Left cardiac atrium (tissue), 4 donors: ENCODE measurements around the gene MAL. TPM values are rescaled to one million over a fixed set of nuclear protein-coding genes. Genes with fewer than 3 reads are reported as not detected.

ENCODE experiments used
- ATAC-seq, 2 donors: fragments of 200-7000 bp; cut with Tn5 transposase; one replicate each; pipeline ENCODE4 v1.9.1; 2020; ENCODE audit warnings: mild to moderate bottlenecking in 2 of 2, moderate library complexity in 2 of 2
- DNase-seq: peaks from one replicate; pipeline ENCODE4 v3.0.0-alpha.2; 2020
- intact Hi-C, 2 donors: fragments of 100-400 bp; cut with DNase I; formaldehyde crosslinking; loops; one replicate each; pipeline versions ENCODE4 v1.14.1 to v1.15.1; 2022 to 2023
- total RNA-seq, 2 donors: library from RNA; stranded (reverse); fragmentation: NEBNext Ultra II Directional; extraction: Animal tissue kit (Norgen Biotek cat#: 25700); gene quantifications; one replicate each; pipeline ENCODE4 v1.2.1, GENCODE V29; 2021
- donor health status: DM: no; HTN: yes; CAD: no.
- donor health status: DM: no; HTN: yes; CAD: no; lungs with severe emphysema.
- donor health status: DM: yes; HTN: yes; CAD: no.
- donor health status: Dilated cardiomyopathy.

MAL gene
- total RNA-seq, 2 donors from 2014 or later: 5.8 to 7.8 TPM

DNA sequence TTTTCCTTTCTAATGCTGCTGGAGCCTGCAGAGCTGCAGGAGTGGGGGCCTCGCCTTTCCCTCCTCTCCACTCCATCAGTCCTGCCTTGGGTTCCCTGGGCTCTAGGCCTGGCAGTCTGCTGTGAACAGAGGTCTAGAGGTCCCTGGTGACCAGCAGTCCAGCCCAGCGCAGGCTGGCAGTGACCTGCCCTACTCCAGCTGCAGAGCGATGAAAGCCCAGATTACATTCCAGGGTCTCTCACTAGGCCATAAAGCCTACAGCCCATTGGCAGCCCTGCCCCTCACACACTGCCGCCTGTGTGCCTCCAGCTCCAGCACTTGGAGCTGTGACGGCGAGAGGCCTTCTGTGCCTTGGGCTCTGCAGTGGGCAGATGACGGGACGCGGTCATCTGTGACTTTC is 14.8 kb upstream of the MAL start:
- intact Hi-C loops: loop anchor here in 1 of 2 donors (10.0 kb wide), 1 partner anchor 64 kb away; no protein-coding TSS in a partner anchor
- DNase-seq (no peak), ATAC-seq (no peak)

DNA sequence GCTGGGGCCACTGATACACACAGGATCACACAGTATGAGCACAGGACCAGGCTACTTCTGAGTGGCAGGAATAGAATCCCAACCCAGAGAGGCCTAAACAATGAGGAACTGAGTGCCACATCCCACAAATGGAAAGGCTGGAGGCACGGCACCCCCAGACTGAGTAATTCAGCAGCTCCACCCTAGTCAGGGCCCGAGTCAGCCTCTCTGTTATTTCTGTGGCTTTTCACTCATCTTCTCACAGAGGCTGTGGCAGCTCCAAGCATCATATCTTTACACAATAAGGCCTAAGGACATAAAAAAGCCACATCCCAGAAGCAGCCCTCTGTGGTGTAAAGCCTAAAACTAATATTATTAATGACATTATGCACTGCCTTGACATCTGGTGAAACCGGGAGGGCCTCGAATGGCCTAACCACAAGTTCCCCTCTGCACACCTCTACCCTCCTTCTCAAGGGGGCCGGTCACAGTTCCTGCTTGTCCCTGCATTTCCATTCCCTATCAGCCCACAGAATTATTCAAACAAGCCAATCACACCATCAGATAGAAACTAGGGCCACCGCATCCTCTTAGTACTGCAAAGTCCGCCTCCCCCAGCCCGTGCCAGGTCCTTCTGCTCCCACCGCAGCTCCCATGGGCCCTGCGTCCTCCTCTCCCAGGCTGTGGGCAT is 12.5 kb upstream of the MAL start:
- DNase-seq (no peak), ATAC-seq (no peak)
- intact Hi-C loops: loop anchor here in 1 of 2 donors (10.0 kb wide), 1 partner anchor 62 kb away; no protein-coding TSS in a partner anchor

DNA sequence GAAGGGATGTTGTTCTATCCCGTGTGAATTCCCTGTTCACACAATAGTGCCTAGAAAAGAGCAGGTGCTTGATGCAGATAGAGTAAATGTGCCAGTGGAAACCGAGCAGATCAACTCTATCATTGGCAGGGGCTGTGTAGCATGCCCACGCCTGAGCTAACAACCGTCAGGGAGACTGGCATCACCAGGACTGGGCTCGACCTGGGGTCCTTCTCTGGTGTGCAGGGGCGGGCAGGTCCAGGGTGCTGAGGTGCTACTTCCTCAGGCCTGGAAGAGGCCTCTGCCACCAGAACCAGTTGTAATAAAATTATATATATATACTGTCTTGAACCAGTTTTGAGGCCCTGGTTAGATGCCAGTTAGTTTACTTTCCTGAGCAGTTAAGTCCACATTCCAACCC is 11.8 kb upstream of the MAL start:
- ATAC-seq (no peak), DNase-seq (no peak)
- intact Hi-C loops: loop anchor here in 1 of 2 donors (10.0 kb wide), 1 partner anchor 61 kb away; no protein-coding TSS in a partner anchor

DNA sequence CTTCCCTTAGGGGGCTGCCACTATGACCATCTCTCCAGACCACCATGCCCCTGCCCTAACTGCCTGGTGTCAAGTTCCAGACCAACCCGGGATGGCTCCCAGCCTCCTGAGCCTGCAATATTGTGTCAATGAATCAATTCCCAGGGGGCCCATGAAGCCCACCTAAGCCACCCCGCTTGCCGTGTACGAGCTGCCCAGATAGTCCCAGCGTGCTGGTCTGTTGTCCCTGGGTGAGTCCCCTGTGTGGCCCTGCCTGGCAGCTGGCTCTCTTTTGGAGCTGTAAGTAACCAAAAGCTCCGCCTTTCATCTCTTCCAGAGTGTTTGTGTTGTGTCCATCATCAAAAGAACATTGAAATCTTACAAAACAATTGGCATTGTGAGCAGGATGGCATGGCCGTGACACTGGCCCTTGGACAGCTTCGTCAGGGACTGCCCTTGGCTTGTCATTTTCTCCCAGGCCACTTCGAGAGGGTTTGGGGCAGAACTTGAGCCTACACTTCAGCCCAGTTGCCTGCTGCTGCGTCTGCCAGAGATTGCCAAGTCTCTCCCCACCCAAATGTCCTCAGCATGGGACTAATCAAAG is 11.3 kb upstream of the MAL start:
- ATAC-seq: no peak
- DNase-seq: no peak
- intact Hi-C loops: loop anchor here in 1 of 2 donors (10.0 kb wide), 1 partner anchor 61 kb away; no protein-coding TSS in a partner anchor

DNA sequence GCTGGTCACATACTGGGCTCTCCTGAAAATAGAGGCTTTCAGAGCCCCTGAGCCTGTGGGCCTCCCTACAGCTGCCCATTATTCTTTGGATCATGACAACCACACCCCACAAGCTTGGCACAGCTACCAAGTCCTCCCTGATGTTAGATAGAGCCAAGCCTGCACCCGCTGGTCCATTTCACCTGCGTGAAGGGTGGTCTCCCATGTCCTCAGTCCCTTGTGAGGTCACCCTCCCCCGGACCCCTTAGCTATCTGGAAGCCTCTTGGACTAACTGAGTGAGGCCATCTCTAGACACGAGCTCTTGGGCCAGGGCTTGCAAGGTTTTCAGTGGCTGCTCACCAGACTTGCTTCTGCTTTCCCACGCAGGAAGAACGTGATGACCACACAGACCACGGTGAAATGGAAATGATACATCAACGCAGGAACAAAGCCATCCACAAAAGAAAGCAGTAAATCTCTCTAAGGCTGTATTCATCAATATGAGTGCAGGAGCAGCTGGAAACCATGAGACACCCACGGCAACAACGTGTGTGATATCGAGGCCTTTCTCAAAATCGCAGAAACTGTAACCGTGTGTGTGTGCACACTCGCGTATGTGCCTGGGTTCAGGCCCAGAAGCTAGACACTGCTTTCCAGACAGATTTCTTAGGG is 10.1 kb upstream of the MAL start:
- ATAC-seq (no peak), DNase-seq (no peak)
- intact Hi-C loops: loop anchor here in 1 of 2 donors (10.0 kb wide), 1 partner anchor 59 kb away; no protein-coding TSS in a partner anchor

DNA sequence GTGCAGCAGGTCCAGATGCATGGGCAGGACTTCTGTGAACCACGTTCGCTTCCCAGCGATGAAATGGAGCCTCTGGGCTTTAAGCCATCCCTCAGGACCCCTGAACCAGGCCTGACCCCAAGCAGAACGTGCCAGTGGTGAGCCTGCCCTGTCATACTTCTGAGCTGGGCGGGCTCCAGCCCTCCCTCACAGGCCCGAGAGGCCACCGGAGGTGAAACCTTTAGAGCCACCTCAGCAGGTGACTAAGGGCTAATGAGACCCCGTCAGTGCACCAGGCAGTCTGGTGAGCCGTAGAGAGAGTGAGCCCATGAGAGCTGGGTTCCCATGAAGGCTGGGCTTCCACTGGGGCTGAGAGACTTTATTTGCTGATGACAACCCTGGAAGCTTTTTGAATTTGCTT is 8.9 kb upstream of the MAL start:
- intact Hi-C loops: loop anchor here in 1 of 2 donors (10.0 kb wide), 1 partner anchor 58 kb away; no protein-coding TSS in a partner anchor
- ATAC-seq: no peak

DNA sequence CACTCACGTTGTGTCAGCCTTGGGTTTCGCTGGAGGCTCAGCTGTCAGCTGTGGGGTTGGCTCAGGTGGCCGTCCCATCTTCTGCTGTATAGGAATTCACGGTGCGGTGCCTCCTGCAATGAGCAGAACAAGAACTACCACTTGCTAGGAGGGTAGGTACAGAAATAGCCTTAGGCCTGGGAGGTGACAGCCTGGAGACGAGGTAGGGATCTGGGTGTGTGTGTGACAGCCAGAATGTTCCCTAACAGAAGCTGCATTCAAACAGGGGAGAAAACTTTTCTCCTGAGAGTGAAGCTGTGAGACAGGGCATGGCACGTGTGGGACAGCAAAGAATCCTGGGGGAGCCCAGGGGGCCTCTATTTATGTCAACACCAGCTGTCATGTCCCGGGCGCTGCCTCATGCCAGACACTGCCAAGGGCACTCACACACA is 8.4 kb upstream of the MAL start:
- DNase-seq (no peak), ATAC-seq (no peak)
- intact Hi-C loops: loop anchor here in 1 of 2 donors (10.0 kb wide), 1 partner anchor 58 kb away; no protein-coding TSS in a partner anchor

More for the DNA sequence above, 8.9 kb upstream of the MAL start:
- DNase-seq: no peak

DNA sequence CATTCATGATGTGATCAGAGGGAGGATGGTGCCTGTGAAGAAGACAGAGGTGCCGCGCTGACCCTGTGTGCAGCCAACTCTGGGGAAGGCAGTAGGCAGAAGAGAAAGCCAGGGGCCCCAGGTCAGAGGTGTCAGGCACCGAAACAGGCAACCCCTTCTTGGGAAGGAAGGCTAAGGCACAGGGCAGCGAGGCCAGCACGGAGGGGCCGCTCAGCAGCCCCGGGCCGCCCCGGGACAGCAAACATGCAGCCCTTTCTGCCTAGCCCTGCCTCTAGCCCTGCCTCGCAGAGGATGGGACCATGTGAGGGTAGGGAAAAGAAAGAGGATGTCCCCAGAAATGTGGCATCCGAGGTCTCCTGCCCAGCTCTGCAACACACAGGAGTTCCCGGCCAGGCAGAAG is 7.7 kb upstream of the MAL start:
- DNase-seq (no peak), ATAC-seq (no peak)
- intact Hi-C loops: loop anchor here in 1 of 2 donors (10.0 kb wide), 1 partner anchor 57 kb away; no protein-coding TSS in a partner anchor

DNA sequence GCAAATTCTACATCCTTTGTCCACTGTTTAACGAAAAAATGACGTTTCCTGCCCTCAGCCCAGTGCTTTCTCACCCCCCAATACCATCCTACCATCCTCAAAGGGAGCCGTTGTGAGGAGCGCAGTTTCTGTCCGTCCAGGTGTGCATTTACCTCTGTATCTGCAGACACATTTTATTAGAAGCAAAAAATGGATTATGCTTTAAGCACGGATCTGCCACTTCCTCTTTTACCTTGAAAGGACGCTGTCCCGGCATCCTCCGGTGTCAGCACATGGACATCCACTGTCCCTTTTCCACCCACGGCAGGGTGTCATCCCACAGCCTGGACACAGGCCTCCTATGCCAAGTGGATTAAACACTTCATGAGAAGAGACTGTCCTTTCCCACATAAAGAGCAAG is 7.2 kb upstream of the MAL start:
- no peak for DNase-seq
- ATAC-seq: no peak
- intact Hi-C loops: loop anchor here in 1 of 2 donors (10.0 kb wide), 1 partner anchor 56 kb away; no protein-coding TSS in a partner anchor

DNA sequence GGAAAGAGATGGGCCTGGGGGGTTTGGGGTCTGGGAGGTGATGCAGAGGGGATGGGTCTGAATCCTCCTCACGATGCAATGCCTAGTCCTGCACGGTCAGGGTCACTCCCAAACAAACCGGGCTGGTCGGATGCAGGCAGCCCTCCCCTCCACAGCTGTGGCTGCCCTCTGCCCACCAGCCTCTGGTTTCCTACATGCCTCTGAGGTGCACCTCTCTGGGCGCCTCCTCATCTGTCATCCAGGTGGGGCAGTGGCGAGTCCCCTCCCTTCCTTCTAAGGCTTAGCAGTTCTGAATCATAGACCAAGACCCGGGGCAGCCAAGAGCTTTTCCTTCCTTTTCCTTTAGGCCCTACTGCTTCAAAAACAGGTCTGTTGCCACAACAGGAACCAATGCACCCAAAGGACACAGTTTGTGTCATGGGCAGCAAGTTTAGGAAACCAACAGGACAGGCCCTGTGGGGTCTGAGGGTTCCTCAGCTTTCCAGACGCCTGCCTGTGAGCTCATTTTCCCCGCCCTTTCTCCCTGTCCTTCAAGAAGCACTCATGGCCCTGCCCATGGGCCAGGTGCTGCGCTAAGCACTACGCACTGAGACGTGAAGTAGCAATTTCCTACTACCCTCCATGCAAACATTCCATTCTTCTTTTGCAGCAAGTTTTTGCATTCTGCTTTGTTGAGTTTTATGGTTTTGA is 6.5 kb upstream of the MAL start:
- intact Hi-C loops: loop anchor here in 1 of 2 donors (10.0 kb wide), 1 partner anchor 56 kb away; no protein-coding TSS in a partner anchor
- DNase-seq (no peak), ATAC-seq (no peak)

DNA sequence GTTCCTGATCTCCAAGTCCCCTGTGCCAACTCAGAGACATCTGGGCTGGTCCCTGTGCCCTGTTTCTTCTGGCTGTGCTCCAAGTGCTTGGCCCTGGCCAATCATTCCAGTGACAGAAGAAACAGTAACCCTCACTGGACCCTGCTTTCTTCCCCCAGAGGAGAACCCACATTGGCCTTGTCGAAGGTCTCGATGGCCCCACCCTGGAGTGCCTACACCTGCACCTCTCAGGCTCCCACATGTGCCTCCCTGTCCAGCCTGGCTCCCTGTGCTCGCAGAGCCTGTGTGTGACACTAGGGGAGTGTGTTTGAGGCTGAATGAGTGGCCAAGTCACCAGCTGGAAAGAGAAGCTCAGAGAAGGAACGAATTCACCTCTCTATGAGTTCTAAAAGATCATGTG is 5.9 kb upstream of the MAL start:
- DNase-seq: no peak
- no peak for ATAC-seq
- intact Hi-C loops: loop anchor here in 1 of 2 donors (10.0 kb wide), 1 partner anchor 55 kb away; no protein-coding TSS in a partner anchor

DNA sequence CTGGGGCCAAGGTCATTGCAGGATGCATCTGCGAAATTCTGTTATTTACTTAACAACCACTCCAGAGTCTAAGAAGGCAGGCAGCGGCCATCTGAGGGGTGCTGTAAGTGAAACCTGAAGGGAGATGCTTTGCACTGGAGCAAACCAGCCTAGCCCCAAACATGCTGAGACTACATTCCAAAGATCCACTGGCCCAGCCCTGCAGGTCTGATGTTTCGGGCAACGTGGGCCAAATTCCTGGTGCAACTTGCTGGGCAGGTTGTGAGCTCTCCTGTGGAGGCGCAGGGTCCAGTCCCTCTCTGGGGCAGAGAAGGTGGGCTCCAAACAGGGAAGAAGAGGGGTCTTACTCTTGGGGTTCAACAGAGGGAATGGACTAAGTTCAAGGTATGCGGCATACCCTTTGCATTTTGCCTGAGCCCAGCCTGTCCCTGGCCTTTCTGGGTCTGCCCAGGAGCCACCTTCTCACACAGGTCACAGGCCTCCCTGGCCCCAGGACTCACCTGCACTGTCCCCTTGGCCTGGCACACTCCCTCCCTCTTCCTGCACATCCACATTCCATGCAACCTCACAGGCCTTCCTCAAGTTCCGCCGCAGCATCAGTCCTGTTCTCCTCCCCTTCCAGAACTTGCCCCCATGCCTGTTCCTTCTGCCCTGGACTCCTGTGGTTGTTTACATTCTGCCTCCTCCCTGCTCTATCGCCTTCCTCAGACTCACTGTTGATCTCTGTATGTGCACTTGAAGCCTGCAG is 5.1 kb upstream of the MAL start:
- intact Hi-C loops: no loop called here
- ATAC-seq: no peak
- no peak for DNase-seq

DNA sequence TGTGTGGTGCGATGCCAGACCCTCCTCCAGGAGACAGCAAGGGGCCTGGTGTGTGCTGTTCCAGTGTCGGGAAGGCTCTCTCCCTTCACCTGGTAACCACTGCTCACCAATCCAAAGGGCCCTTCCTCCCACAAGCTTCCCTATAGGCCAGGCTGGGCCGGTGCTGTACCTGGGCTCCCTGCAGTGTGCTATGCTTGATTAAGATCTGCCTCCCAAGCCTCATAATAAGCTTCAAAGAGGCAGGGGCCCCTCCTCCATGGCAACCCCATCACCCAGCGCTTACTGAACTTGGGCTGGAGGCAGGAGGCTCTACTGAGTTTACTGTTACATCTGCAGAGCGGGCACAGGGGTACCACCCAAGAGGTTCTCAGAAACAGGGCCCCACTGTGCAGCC is 4.5 kb upstream of the MAL start:
- intact Hi-C loops: no loop called here
- no peak for DNase-seq

DNA sequence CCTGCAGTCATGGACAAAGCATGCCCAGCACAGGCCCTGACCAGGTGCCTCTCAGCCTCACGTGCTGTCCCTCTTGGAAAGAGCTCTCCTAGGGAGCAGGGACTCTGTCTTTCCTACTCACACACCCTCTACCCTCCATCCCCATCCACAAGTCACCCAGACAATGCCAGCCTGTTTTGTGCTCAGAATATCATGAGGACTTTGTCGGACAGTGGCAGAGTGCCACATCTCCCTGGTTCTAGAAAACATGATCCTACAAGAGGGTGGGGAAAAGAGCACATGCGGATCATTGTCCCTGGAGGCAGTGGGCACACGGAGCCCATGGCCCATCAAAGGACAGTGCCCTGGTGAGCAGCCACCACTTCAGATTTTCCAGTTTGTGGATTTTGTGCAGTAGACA is 3.7 kb upstream of the MAL start:
- DNase-seq (no peak), ATAC-seq (no peak)
- intact Hi-C loops: loop anchor here in 1 of 2 donors (2.0 kb wide), 1 partner anchor 93 kb away; no protein-coding TSS in a partner anchor

More for the DNA sequence above, 4.5 kb upstream of the MAL start:
- ATAC-seq: no peak

DNA sequence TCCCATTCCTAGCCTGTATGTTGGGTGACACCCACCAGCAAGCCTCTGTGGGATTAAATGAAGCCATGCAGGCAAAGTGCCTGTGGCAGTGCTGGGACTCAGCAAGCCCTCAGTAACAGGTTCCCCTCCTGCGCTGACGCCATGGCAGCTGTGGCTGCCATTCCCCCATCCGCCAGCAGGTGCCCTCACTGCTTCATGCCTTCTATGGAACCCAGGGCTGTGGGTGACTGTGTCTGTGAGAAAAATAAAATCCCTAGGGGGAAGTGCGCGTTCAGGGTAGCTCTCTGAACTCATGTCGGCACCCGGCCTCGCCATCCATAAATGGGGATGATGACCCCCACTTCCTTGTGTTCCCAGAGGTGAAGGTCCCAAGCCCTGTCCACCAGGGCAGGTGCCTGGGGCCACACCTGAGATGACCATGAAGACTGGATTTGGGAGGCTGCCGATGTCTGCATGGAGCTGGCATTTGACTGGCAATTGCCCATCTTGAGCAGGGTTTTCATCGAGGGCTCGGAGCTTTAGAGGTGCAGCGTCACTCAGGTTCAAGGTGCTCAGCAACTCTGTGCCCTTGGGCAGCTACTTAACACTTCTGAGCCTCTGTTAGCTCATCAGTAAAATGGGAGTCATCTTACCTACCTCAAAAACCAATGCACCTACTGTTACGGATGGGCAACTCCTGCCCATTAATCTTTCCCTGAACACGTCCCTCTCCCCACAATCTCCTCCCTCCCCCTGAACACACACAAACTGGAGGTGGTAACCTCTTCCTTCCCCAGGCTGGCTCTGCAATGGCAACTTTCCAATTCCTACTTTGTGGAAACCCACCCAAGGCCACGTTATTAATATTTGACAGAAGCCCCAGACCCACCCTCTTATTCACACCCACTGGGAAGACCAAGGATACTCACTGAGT is 2.9 kb upstream of the MAL start:
- peak; percentile 57 for DNase-seq
- intact Hi-C loops: loop anchor here in 1 of 2 donors (2.0 kb wide), 1 partner anchor 92 kb away; no protein-coding TSS in a partner anchor
- peak; percentile 66 to 68 for ATAC-seq

DNA sequence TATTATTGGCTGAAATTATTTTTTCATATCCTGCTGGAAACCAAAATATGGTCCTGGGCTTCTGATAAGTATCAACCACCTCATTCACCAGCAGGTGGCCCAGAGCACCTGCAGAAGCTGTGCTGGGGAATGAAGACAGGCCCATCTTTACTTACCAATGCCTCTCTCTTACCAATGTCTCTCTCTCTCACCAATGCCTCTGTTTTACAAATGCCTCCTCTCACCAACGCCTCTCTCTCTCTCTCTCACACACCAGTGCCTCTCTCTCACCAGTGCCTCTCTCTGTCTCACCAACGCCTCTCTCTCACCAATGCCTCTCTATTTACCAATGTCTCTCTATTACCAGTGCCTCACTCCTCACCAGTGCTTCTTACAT is 2.3 kb upstream of the MAL start:
- ATAC-seq (no peak), DNase-seq (no peak)
- intact Hi-C loops: loop anchor here in 1 of 2 donors (2.0 kb wide), 1 partner anchor 92 kb away; no protein-coding TSS in a partner anchor

DNA sequence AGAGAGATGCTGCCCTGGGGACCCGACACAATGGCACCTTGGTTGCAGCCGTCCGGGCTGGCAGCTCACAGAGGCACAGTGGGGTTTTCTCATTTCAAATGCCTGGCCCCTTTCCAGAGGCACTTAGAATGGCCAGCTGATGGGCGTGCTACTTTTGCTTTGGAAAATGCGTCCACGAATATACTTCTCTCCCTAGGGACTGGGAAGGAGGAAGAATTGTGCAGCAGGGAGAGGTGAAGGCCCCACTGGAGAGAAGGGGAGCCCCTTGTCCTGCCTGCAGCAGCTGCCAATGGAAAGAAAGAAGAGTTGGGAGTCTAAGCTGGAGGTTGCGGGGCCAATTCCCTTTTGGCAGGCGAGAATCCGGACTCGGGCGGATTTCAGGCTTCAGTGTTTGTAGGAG is 1.1 kb upstream of the MAL start:
- intact Hi-C loops: loop anchor here in 1 of 2 donors (2.0 kb wide), 1 partner anchor 54 kb away; no protein-coding TSS in a partner anchor
- no peak for ATAC-seq
- no peak for DNase-seq
